ENCODE results near the gene USH1C.

The USH1C gene

GRCh38 chr11:17524221-17524620 lies 20.0 kb downstream of the USH1C start:
- DNase-seq = no peak

GRCh38 chr11:17522655-17523054 lies 21.6 kb downstream of the USH1C start:
- no peak for DNase-seq

- DNase-seq = no peak
Measured at GRCh38 chr11:17521106-17521900, 22.9 kb downstream of the USH1C start.

GRCh38 chr11:17519061-17519885 lies 24.9 kb downstream of the USH1C start:
- DNase-seq = peak; percentile 64

- DNase-seq = no peak
Measured at GRCh38 chr11:17518366-17518765, 25.9 kb downstream of the USH1C start.

GRCh38 chr11:17517186-17517585 lies 27.0 kb downstream of the USH1C start:
- DNase-seq = no peak

GRCh38 chr11:17516551-17517150 lies 27.6 kb downstream of the USH1C start:
- DNase-seq = no peak

- no peak for DNase-seq
Measured at GRCh38 chr11:17515443-17516176, 28.6 kb downstream of the USH1C start.

- no peak for DNase-seq
Measured at GRCh38 chr11:17514476-17514875, 29.7 kb downstream of the USH1C start.

GRCh38 chr11:17513853-17514252 lies 30.4 kb downstream of the USH1C start:
- no peak for DNase-seq

- DNase-seq = no peak
Measured at GRCh38 chr11:17512101-17512500, 32.1 kb downstream of the USH1C start.

GRCh38 chr11:17511571-17511970 lies 32.6 kb downstream of the USH1C start:
- DNase-seq = no peak

- DNase-seq = no peak
Measured at GRCh38 chr11:17510507-17511206, 33.6 kb downstream of the USH1C start.

GRCh38 chr11:17508791-17509190 lies 35.4 kb downstream of the USH1C start:
- DNase-seq = no peak

GRCh38 chr11:17508306-17508705 lies 35.9 kb downstream of the USH1C start:
- no peak for DNase-seq

GRCh38 chr11:17507773-17508172 lies 36.4 kb downstream of the USH1C start:
- DNase-seq = no peak

- DNase-seq = no peak
Measured at GRCh38 chr11:17506942-17507341, 37.3 kb downstream of the USH1C start.

- no peak for DNase-seq
Measured at GRCh38 chr11:17506314-17506713, 37.9 kb downstream of the USH1C start.

GRCh38 chr11:17505146-17505545 lies 39.1 kb downstream of the USH1C start:
- DNase-seq = no peak

- peak; percentile 63 for DNase-seq
Measured at GRCh38 chr11:17504330-17505107, 39.7 kb downstream of the USH1C start.

GRCh38 chr11:17502630-17503029 lies 41.6 kb downstream of the USH1C start:
- no peak for DNase-seq

- DNase-seq = no peak
Measured at GRCh38 chr11:17500673-17501072, 43.5 kb downstream of the USH1C start.
